ENCODE measurements around the gene SLX4IP. TPM values are rescaled to one million over a fixed set of nuclear protein-coding genes. Genes with fewer than 3 reads are reported as not detected.

The SLX4IP gene
- polyA plus RNA-seq, 2 of the 4 experiments (the other 2 are of a cell fraction) = 3.4 to 7.5 TPM

- FAIRE-seq = no peak
These were observed 160.2 kb downstream of the SLX4IP start for GRCh38 chr20:10595266-10595665.

GRCh38 chr20:10595985-10596384, 160.9 kb downstream of the SLX4IP start:
- ChIA-PET CTCF (interaction anchor here (0.7 to 2.4 kb wide), 8 partner anchors 10 to 618 kb away, joined by 3 to 10 read pairs (median 4); no protein-coding TSS in a partner anchor), POLR2A (no interaction called here)
- H3K4me3 ChIP-seq = no peak overlapping the region
- H3K4me2 ChIP-seq = peak overlapping the region; percentile 74
- FAIRE-seq (peak; percentile 7), ATAC-seq (no peak), DNase-seq (ENCODE audit: low read depth in 1 of 2, low spot score in 1 of 2) (no peak)
- TF ChIP-seq ZNF302 (CRISPR knock-in tag; IDR thresholded peaks at IDR 0.05) = no peak
- TF ChIP-seq NR3C1 (IDR thresholded peaks at IDR 0.05) = no peak
- no peak for TF ChIP-seq TP53 (CRISPR knock-in tag; IDR thresholded peaks at IDR 0.05)
- TF ChIP-seq HES2 (IDR thresholded peaks at IDR 0.05) = no peak
- no peak for TF ChIP-seq SREBF2 (IDR thresholded peaks at IDR 0.05)
- no peak for TF ChIP-seq HEYL (CRISPR knock-in tag; IDR thresholded peaks at IDR 0.05)
- TF ChIP-seq RCOR1 (IDR thresholded peaks at IDR 0.05; ENCODE audit: low read depth, low read length) = no peak
- no peak for TF ChIP-seq HMGXB4 (CRISPR knock-in tag; IDR thresholded peaks at IDR 0.05; ENCODE audit: borderline replicate concordance)
- TF ChIP-seq CBX2 (IDR thresholded peaks at IDR 0.05; ENCODE audit: borderline replicate concordance, low read depth) = no peak
- no peak for TF ChIP-seq HOXB5 (CRISPR knock-in tag; IDR thresholded peaks at IDR 0.05)
- TF ChIP-seq FOSL2 (IDR thresholded peaks at IDR 0.05) = no peak
- TF ChIP-seq FOSL2 (CRISPR knock-in tag; IDR thresholded peaks at IDR 0.05) = no peak
- TF ChIP-seq ESRRA (IDR thresholded peaks at IDR 0.05; ENCODE audit: borderline replicate concordance, low read length) = no peak
- TF ChIP-seq CEBPB (IDR thresholded peaks at IDR 0.05) = no peak
- TF ChIP-seq GATA3 (IDR thresholded peaks at IDR 0.05; ENCODE audit: borderline replicate concordance) = no peak
- TF ChIP-seq E2F6 (IDR thresholded peaks at IDR 0.05; ENCODE audit: borderline replicate concordance, low read depth) = no peak
- H3K27ac ChIP-seq = peak overlapping the region; percentile 47 to 58; a peak in 5 of 6 replicates
- WGBS (ENCODE audit: missing lambda C conversion rate) = 73% methylated on average over 3 of the region's 3 CpGs
- H3K9me3 ChIP-seq = no peaks in the 10 kb centered on the region
- H3K4me1 ChIP-seq = peaks cover 81% of the 10 kb centered on the region

More at GRCh38 chr20:10595266-10595665, 160.2 kb downstream of the SLX4IP start:
- Histone ChIP-seq H3K27ac (peak overlapping the region; percentile 31 to 47; a peak in 4 of 6 replicates), H3K4me1 (peaks cover 88% of the 10 kb centered on the region), H3K9me3 (no peaks in the 10 kb centered on the region), H3K4me3 (no peak overlapping the region), H3K4me2 (no peak overlapping the region)
- TF ChIP-seq MAFK (IDR thresholded peaks at IDR 0.05; ENCODE audit: partially characterized antibody) = peak; percentile 82
- no peak for TF ChIP-seq MAX (IDR thresholded peaks at IDR 0.05)
- DNase-seq (ENCODE audit: low read depth in 1 of 2, low spot score in 1 of 2) (no peak), ATAC-seq (no peak)
- CTCF ChIA-PET = interaction anchor here (0.8 to 2.4 kb wide), 6 partner anchors 17 to 922 kb away, joined by 3 to 10 read pairs (median 3); no protein-coding TSS in a partner anchor
- POLR2A ChIA-PET = no interaction called here
- 87% methylated on average over 2 of the region's 2 CpGs for WGBS (ENCODE audit: missing lambda C conversion rate)

- H3K27ac ChIP-seq = peak overlapping the region; percentile 72 to 86
- CTCF ChIA-PET = interaction anchor here (0.8 to 3.4 kb wide), 7 partner anchors 11 to 978 kb away, joined by 3 to 10 read pairs (median 3); no protein-coding TSS in a partner anchor
- H3K9me3 ChIP-seq = no peaks in the 10 kb centered on the region
- DNase-seq (ENCODE audit: low read depth in 1 of 2, low spot score in 1 of 2) (peak; percentile 56 to 76), FAIRE-seq (peak; percentile 80), ATAC-seq (peak; percentile 31 to 65; a peak in 4 of 6 replicates)
- POLR2A ChIA-PET = no interaction called here
- WGBS (ENCODE audit: missing lambda C conversion rate) = 8% methylated on average over 4 of the region's 4 CpGs
- peak overlapping the region; percentile 74 for H3K4me2 ChIP-seq
- no peak overlapping the region for H3K4me3 ChIP-seq
- peaks cover 73% of the 10 kb centered on the region for H3K4me1 ChIP-seq
- TF ChIP-seq MAFK (IDR thresholded peaks at IDR 0.05; ENCODE audit: partially characterized antibody) (peak; percentile 22), FOSB (CRISPR knock-in tag; IDR thresholded peaks at IDR 0.05) (no peak), HES2 (IDR thresholded peaks at IDR 0.05) (peak; percentile 45; the same call in 1 of the 2 replicates), ZFP36 (IDR thresholded peaks at IDR 0.05; ENCODE audit: borderline replicate concordance, partially characterized antibody) (no peak), TFCP2L1 (CRISPR knock-in tag; IDR thresholded peaks at IDR 0.05) (no peak), CEBPB (IDR thresholded peaks at IDR 0.05) (peak; percentile 95 to 97), RFX5 (IDR thresholded peaks at IDR 0.05) (no peak), GATA3 (IDR thresholded peaks at IDR 0.05; ENCODE audit: borderline replicate concordance) (peak; percentile 25; the same call in 1 of the 2 replicates), EHMT2 (IDR thresholded peaks at IDR 0.05; ENCODE audit: low read depth) (no peak), JUNB (IDR thresholded peaks at IDR 0.05) (peak; percentile 76; the same call in 1 of the 2 replicates), CBX8 (IDR thresholded peaks at IDR 0.05) (no peak), SREBF2 (IDR thresholded peaks at IDR 0.05) (no peak), MAX (IDR thresholded peaks at IDR 0.05) (0 out of 2 replicates have a peak, but pooled peaks have one; percentile 35), FOSL2 (IDR thresholded peaks at IDR 0.05) (peak; percentile 54; the same call in 1 of the 2 replicates), FOSL2 (CRISPR knock-in tag; IDR thresholded peaks at IDR 0.05) (peak; percentile 69; the same call in 1 of the 2 replicates), BCL3 (IDR thresholded peaks at IDR 0.05) (peak; percentile 20; the same call in 1 of the 3 replicates), PBX3 (IDR thresholded peaks at IDR 0.05) (no peak), SMC3 (IDR thresholded peaks at IDR 0.05) (no peak), ZNF302 (CRISPR knock-in tag; IDR thresholded peaks at IDR 0.05) (no peak)
These were observed 161.6 kb downstream of the SLX4IP start for GRCh38 chr20:10596710-10597121.
